Measurements from ENCODE around the gene SUCO. TPM values are rescaled to one million over a fixed set of nuclear protein-coding genes. Genes with fewer than 3 reads are reported as not detected.

The SUCO gene
- total RNA-seq, 1 experiment from 2014 or later, result 27.7 TPM

DNA sequence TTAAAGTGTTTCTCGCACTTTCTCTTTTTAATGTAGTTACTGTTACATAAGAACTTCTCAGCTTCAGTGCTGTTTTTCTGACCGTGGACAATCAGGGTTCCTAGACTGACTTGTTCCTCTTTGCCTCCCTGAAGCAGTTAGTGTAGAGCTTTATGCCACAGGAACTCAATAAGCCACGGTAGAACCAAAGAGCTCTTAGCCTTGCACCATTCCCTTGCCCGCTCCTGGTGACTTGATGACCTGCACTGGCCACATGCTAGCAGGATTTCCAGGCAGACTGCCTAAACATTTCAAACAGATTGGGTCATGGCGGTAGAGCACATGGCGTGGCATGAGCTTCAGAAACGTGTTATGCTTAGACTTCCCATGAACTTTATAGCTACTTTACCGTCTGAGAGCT lies 107.2 kb downstream of the SUCO start:
- no peak for DNase-seq (ENCODE audit: extremely low read depth, low read depth)

DNA sequence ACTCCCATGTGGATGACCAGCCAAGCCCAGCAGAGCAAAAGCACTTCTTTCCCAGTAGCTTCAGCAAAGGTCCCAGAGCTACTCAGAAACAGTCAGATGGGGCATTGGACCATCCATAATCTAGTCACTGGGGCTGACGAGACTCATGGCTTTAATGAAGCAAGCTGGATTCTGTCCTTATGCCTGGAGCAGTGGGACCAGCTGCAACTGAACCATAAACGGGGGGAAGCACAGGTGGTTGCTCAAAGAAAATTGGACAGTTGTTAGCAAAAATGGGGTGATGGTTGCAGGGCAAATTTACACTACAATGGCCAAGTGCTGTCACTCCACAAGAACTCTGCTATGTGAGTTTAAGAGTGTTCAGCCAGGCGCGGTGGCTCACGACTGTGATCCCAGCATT lies 108.5 kb downstream of the SUCO start:
- DNase-seq (ENCODE audit: extremely low read depth, low read depth), result no peak

DNA sequence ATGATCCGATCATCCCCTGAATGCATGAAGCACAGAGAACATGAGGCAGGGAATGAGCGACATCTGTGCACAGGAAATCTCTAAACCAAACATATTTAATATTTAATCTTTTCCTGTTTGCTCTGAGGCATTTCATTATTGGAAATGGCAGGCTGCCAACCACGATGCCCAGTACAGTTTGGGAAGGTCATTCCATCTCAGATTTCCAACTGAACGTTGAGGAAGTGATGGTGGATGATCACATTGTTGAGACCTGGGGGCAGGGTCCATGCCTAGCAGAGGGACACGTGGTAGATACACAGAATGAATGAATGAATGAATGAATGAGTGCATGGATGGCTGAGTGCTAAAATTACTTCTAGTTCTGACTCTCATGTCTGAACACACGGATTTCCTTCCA lies 110.0 kb downstream of the SUCO start:
- no peak for DNase-seq (ENCODE audit: extremely low read depth, low read depth)

DNA sequence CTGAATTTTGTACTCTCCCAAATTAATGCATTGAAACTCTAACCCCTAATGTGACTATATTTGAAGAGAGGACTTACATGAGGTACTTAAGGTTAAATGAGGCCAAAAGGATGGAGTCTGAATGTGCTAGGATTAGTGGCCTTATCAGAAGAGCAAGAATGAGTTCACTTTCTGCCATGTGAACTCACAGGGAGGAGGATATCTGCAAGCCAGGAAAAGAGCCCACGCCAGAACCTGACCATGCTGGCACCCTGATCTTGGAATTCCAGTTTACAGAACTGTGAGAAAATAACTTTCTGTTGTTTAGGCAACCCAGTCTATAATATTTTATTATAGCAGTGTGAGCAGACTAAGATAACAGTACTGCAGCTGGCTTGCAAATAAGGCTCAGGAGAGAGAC lies 113.7 kb downstream of the SUCO start:
- DNase-seq (ENCODE audit: extremely low read depth, low read depth), result no peak

DNA sequence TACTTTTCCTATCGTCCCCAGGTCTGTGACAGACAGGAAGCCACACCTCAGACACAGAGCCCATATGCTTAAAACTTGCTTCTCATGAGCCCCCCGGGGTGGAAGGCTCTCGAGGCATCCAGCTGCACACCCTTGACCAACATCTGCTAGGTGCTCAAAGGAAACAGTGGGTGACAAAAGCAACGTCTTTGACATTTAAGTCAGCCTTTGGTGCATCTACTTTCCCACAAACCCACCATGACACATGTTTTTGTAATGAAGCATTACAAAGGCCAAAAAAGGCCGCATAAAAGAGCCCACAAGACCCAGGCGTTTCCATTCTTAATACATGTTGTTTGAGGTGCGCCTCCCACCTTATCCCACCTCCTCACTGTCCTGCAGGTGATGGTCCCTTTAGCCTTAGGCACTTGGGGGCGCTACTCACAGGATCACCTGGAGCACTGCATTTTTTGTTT lies 114.2 kb downstream of the SUCO start:
- DNase-seq (ENCODE audit: extremely low read depth, low read depth), result no peak

DNA sequence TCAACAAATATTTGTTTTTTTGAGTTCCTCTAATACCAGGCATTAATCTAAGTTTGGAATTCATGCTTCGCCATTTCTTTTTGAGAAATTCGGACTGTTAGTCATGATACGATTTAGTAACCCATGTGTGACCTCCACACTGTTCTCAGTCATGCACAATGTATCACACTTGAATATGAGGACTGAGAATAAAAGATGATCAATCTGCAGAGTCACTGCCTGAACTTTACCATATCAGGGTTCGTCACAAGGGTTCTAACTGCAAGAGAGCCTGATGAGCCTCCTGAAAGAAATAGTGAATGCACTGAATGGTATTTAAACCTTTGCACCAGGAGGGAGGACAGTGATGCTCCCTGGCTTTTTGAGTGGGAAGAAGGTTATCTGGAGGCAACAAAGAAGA lies 115.0 kb downstream of the SUCO start:
- no peak for DNase-seq (ENCODE audit: extremely low read depth, low read depth)

DNA sequence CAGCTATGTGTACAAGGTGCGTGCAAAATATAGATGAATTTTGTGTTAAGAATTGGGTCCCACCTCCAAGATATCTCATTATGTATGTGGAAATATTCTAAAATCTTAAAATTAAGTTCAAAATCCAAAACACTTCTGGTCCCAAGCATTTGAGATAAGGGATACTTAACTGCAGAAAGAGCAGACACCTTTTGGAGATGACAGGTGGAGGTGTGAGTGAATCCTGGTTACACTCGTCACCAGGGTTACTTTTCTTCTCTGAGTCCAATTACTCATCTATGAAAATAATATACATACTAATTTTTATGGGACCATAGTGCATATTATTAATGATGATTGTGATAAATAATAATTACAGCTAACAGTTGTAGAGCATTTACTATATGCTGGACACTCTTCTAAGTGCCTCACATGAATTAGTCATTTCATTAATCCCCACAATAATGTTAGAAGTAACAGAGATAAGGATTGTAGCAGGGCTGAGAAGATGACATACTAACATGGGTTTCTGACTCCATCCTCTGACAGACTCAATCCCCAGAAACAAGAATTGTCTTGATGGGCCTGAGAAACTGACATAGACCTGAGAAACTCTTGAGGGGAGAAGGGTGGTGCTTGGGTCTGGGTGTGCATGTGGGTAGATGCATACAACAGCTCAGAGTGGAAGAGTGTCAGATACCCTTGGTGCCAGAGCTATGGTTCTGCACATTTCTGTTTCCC lies 117.7 kb downstream of the SUCO start:
- no peak for DNase-seq (ENCODE audit: extremely low read depth, low read depth)

DNA sequence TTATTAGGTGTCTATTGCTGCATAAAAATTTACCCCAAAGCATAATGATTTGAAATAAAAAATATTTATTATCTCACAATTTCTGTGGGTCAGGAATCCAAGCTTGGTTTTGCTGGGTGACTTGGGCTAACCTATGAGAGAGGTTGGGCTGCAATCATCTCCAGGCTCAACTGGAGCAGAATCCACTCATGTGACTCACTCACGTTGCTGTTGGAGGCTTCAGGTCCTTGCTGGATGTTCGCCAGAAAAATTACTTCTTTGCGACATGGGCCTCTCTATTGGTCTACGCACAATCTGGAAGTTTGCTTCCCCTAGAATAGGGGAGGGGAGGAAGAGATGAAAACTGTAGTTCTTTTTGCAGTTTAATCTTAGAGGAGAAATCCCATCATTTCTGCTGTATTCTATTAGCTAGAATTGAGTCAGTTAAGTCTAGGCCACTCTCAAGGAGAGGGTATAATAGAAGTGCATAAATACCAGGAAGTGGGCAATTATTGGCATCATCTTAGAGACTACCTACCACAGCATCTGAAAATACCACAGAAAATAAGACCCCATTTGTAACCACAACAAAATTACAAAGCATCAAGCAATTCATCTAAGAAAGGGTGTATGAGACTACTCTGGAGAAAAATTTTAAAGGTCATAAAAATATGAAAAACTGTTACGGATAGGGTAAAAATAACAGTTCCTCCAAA lies 120.2 kb downstream of the SUCO start:
- DNase-seq (ENCODE audit: extremely low read depth, low read depth), result no peak

DNA sequence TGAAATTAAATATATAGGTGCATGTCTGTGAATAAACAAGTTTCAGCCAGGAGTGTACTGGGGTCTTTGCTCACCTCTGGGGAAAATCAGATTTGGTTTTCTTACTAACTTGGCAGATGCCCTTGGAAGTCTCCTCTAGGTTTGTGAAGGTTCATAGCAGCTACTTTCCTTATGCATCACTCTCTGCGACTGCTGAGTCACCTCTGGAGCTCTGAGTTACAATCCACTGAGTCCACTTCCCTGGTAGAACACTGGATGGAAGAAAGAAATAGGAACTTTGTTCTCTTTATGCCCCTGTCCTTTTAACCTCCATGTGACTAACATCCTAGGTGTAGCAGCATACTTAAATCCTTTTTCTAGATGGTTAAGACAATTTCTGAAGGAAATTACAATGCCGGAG lies 121.6 kb downstream of the SUCO start:
- DNase-seq (ENCODE audit: extremely low read depth, low read depth), result no peak

DNA sequence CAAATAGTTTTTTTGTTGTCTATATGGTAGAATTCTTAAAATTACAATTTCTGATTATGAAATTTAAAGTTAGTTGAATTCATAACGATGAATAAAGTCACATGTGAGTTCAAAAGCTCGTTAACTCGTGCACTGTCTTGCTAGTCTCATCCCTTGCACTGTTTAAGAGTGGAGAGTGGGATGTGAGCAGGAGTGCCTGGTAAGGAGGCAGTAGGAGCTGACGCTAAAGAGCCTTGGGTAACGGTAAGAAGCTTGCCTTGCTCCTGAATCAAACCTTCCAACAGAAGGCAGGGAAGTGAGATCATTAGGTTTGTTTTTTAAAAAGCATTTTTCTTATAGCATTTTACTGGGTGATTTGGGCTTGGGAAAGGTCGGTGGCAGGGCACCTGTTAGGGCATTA lies 123.6 kb downstream of the SUCO start:
- DNase-seq (ENCODE audit: extremely low read depth, low read depth), result no peak

DNA sequence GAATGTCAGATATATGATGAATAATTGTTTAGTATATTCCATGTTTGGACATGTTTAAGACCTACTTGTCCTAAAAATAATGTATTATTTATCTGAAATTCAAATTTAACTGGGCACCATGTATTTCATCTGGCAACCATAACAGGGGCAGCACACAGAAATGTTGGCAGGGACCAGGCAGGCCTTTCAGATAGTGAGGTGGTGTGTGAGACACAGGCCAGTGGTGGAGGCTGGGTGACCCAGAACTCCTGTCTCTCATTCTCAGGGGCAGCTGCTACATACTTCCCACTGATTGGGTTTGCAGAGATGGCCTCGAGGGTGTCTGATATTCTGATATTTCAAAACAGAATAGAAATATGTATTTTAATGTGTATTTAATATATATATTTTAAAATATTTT lies 124.6 kb downstream of the SUCO start:
- no peak for DNase-seq (ENCODE audit: extremely low read depth, low read depth)

DNA sequence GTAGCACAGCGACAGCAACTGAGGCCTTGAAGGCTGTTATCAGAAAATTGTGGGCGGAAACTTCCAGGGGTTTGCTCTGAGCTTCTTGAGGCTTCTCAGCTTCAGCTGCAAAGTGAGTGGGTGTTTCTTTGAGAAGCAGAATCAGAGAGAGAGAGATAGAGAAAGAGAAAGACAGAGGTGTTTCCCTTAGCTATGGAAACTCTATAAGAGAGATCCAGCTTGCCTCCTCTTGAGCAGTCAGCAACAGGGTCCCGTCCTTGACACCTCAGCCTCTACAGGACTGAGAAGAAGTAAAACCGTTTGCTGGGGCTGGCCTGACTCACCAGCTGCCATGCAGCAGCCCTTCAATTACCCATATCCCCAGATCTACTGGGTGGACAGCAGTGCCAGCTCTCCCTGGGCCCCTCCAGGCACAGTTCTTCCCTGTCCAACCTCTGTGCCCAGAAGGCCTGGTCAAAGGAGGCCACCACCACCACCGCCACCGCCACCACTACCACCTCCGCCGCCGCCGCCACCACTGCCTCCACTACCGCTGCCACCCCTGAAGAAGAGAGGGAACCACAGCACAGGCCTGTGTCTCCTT lies 126.0 kb downstream of the SUCO start, which contains the start of gene FASLG:
TSS of gene FASLG (plus strand) at position 233 of the 583 bp plus-strand sequence. CDS start at position 332, 99 bp downstream.
- no peak for DNase-seq (ENCODE audit: extremely low read depth, low read depth)

DNA sequence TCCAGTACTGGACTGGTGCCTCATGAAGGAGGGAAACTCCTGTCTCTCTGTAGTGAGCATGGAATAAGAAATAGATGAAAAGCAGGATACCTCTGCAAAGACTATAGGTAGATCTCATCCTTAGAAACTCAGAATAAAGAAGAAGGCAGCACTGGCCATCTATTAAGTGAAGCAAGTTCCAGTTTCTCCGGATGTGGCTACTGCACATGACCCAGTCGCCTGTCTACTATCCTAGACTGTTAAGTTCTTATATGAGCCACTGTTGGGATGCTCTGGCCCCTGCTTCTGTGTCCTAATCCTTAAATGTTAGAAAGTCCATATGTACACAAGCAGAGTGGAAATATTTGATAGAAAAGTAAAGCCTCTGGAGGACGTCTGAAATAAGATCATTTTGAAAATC lies 128.2 kb downstream of the SUCO start:
- DNase-seq (ENCODE audit: extremely low read depth, low read depth), result no peak

Small RNA genes lying within 50 kb of the gene (small RNA-seq; reads per million reads assigned to genes)
- gene RNU6-693P, result 0 reads per million in 2 experiments

Other genes starting within 250 kb of the SUCO start
- gene C1orf105, start 112.5 kb upstream of the SUCO start, total RNA-seq (2014; rRNA removed; shearing (Covaris generic)), result not detected in 2 replicates
- gene PIGC, start 89.1 kb upstream of the SUCO start, total RNA-seq (2014; rRNA removed; shearing (Covaris generic)), result 27.9 and 30.9 TPM in 2 replicates
- gene FASLG, start 126.0 kb downstream of the SUCO start, total RNA-seq (2014; rRNA removed; shearing (Covaris generic)), result not detected in 2 replicates

Data from NCI-H460 (cell line).